Psoas muscle (tissue), 8 donors: ENCODE data around the gene DDX24. TPM values are rescaled to one million over a fixed set of nuclear protein-coding genes. Genes with fewer than 3 reads are reported as not detected.

Source experiments
- ATAC-seq, 4 donors: fragments of 200-7000 bp; cut with Tn5 transposase; one replicate each; pipeline ENCODE4 v1.9.1; 2020; ENCODE audit warnings: moderate library complexity in 3 of 4, mild to moderate bottlenecking in 2 of 4
- DNase-seq, 2 donors: peaks; one replicate each; pipeline ENCODE4 v3.0.0-alpha.2; 2020
- H3K27ac ChIP-seq: fragments of 200-600 bp; one replicate; pipeline ENCODE4 v1.8.0; 2022
- H3K27me3 ChIP-seq, 3 donors: fragments of 200-600 bp in 1 of 3; one replicate each; pipeline versions ENCODE4 v1.6.1 to v1.8.0; 2013 to 2022; ENCODE audit warnings: low read length in 2 of 3, mild to moderate bottlenecking in 2 of 3, moderate library complexity in 1 of 3; ENCODE audit not compliant: insufficient read depth in 3 of 3
- H3K36me3 ChIP-seq, 2 donors: fragments of 200-600 bp in 1 of 2; one replicate each; pipeline versions ENCODE4 v1.6.1 to v1.8.0; 2013 to 2022; ENCODE audit warnings: low read depth in 1 of 2, mild to moderate bottlenecking in 1 of 2, moderate library complexity in 1 of 2; ENCODE audit not compliant: insufficient read depth in 1 of 2
- H3K4me1 ChIP-seq: fragments of 200-600 bp; one replicate; pipeline ENCODE4 v1.8.0; 2022
- H3K4me3 ChIP-seq: fragments of 200-600 bp; one replicate; pipeline ENCODE4 v1.8.0; 2022; ENCODE audit warnings: mild to moderate bottlenecking
- H3K9me3 ChIP-seq: fragments of 200-600 bp; one replicate; pipeline ENCODE4 v1.8.0; 2022
- CTCF ChIP-seq: fragments of 200-600 bp; IDR thresholded peaks from one replicate; pipeline ENCODE4 v1.8.0; 2022; ENCODE audit warnings: antibody characterized with exemption
- WGBS, 3 donors: extraction: QIAGEN DNeasy Blood & Tissue Kit; methylation state at CpG; one replicate each; pipeline versions ENCODE4 v1.1.6 to v1.1.7; 2013; 5-methylcytosine and 5-hydroxymethylcytosine counted together
- intact Hi-C, 2 donors: fragments of 100-400 bp; cut with DNase I; formaldehyde crosslinking; loops; one replicate each; pipeline versions ENCODE4 v1.11.0 to v1.14.2; 2022
- polyA plus RNA-seq, 3 donors: library from polyadenylated mRNA; stranded (reverse); fragments of 200-250 nt; gene quantifications; one replicate each; pipeline ENCODE4 v1.2.3, GENCODE V29; 2013
- total RNA-seq, 4 donors: library from RNA; stranded (reverse); fragmentation: NEBNext Ultra II Directional in 2 of 4; extraction: Animal tissue kit (Norgen Biotek cat#: 25700) in 2 of 4; gene quantifications; one replicate each; pipeline versions ENCODE4 v1.2.1 to v1.2.4, GENCODE V29; 2021 to 2023
- donor health status: healthy with polysubstance abuse.
- donor health status: DM: no; HTN: no; CAD: no; lungs with moderate emphysema.
- donor health status: Bipolar disorder and iron deficiency.
- donor health status: healthy.
- donor health status: DM: yes; HTN: yes; CAD: no.
- donor health status: DM: no; HTN: no; CAD: no.
- donor health status: DM: no; HTN: no; CAD: no.
- donor health status: DM: yes; HTN: yes; CAD: no.

The DDX24 gene
- total and polyA plus RNA-seq, 7 donors = 66.5 to 190 (median 145) TPM

- no peak for TF ChIP-seq CTCF
- H3K4me3 ChIP-seq = no peak overlapping the region
- H3K36me3 ChIP-seq = no peaks in the 10 kb centered on the region
- H3K27me3 ChIP-seq = no peaks in the 10 kb centered on the region
- H3K9me3 ChIP-seq = no peaks in the 10 kb centered on the region
- H3K4me1 ChIP-seq = no peaks in the 10 kb centered on the region
- intact Hi-C loops = no loop called here
- no peak for ATAC-seq
- whole genome bisulfite sequencing, 3 donors = 89 to 90% (median 89%) methylated on average over 6 of the region's 6 CpGs
- no peak overlapping the region for H3K27ac ChIP-seq
- DNase-seq = no peak
These were observed 44.8 kb upstream of the DDX24 start for GRCh38 chr14:94125659-94126418.

GRCh38 chr14:94124582-94125377, 43.8 kb upstream of the DDX24 start:
- Histone ChIP-seq H3K4me1 (no peaks in the 10 kb centered on the region), H3K27ac (no peak overlapping the region), H3K4me3 (no peak overlapping the region), H3K9me3 (no peaks in the 10 kb centered on the region), H3K27me3 (peaks cover 0 to 6% (median 0%) of the 10 kb centered on the region in 3 donors), H3K36me3 (no peaks in the 10 kb centered on the region)
- no peak for ATAC-seq
- DNase-seq = no peak
- no peak for TF ChIP-seq CTCF
- 76 to 89% (median 86%) methylated on average over 9 of the region's 9 CpGs for WGBS, 3 donors
- intact Hi-C loops = no loop called here

DNA sequence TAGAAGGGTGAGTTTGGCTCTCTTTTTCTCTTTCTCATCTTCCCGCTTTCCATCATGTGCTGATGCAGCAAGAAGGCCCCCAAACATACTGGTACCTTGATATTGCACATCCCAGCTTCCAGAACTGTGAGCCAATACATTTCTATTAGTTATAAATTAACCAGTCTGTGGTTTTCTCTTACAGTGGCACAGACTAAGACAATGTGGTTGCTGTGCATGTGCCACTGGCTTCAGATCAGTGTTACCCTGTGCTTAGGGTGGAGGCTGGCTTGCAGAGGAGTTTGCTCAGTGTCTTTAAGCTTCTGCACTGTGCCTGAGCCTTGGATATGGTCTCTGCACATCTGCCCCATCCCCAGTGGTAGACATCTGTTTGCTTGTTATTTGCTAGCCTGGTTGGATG, 42.9 kb upstream of the DDX24 start:
- no peak overlapping the region for H3K4me3 ChIP-seq
- H3K27ac ChIP-seq = no peak overlapping the region
- TF ChIP-seq CTCF = no peak
- peaks cover 6% of the 10 kb centered on the region for H3K9me3 ChIP-seq
- peaks cover 0 to 6% (median 0%) of the 10 kb centered on the region in 3 donors for H3K27me3 ChIP-seq
- H3K4me1 ChIP-seq = no peaks in the 10 kb centered on the region
- H3K36me3 ChIP-seq = no peaks in the 10 kb centered on the region
- DNase-seq = no peak
- intact Hi-C loops = no loop called here
- no peak for ATAC-seq
- whole genome bisulfite sequencing, 3 donors = 85 to 95% (median 92%) methylated on average over 1 of the region's 1 CpG

DNA sequence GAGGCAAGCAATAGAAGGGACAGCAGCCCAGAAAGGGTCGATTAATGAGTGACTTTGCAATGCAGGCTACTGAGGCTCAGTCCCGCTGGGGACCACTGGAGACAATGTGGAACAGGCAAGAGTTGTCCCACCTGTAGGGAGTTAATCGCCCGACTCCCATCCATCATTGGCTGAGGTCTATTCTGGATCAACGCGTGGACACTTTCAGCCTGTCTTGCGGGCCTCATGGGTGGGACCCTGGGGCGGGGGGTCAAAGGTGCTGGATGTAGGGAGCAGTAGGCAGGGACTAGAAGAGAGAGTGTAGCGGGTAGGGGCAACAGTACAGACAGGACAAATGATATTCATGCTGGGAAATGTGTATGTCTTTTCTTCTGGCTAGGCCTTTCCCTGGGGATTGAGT, 42.3 kb upstream of the DDX24 start:
- DNase-seq (no peak), ATAC-seq (no peak)
- H3K27ac ChIP-seq = no peak overlapping the region
- H3K27me3 ChIP-seq = peaks cover 0 to 6% (median 1%) of the 10 kb centered on the region in 3 donors
- H3K9me3 ChIP-seq = peaks cover 6% of the 10 kb centered on the region
- no peaks in the 10 kb centered on the region for H3K36me3 ChIP-seq
- no peaks in the 10 kb centered on the region for H3K4me1 ChIP-seq
- intact Hi-C loops = no loop called here
- H3K4me3 ChIP-seq = no peak overlapping the region
- WGBS, 3 donors = 92 to 97% (median 94%) methylated on average over 9 of the region's 9 CpGs
- TF ChIP-seq CTCF = no peak
